G401 (cell line): Measurements from ENCODE around the gene ZNF454. TPM values are rescaled to one million over a fixed set of nuclear protein-coding genes. Genes with fewer than 3 reads are reported as not detected.

Source experiments
- DNase-seq: peaks from one replicate; pipeline ENCODE4 v3.0.0-alpha.2; 2015; ENCODE audit warnings: low spot score
- in situ Hi-C: cut with HindIII; loops from 2 replicates; pipeline ENCODE4 v1.10.0; 2016; ENCODE audit warnings: low sequenced_read_pairs, mixed read lengths
- total RNA-seq: library from RNA; depleted of rRNA; stranded (reverse); fragments of >200 nt; shearing (Covaris generic); gene quantifications from 2 replicates; pipeline ENCODE4 v1.2.3, GENCODE V29; 2014; rRNA removed

ZNF454 gene
- total RNA-seq, 1 experiment from 2014 or later = not detected

- in situ Hi-C loops = no loop called here
- DNase-seq = no peak
Measured at GRCh38 chr5:178991190-178992145, 50.5 kb downstream of the ZNF454 start.

- in situ Hi-C loops = no loop called here
- DNase-seq = no peak
Measured at GRCh38 chr5:178992291-178992895, 51.4 kb downstream of the ZNF454 start.

DNA sequence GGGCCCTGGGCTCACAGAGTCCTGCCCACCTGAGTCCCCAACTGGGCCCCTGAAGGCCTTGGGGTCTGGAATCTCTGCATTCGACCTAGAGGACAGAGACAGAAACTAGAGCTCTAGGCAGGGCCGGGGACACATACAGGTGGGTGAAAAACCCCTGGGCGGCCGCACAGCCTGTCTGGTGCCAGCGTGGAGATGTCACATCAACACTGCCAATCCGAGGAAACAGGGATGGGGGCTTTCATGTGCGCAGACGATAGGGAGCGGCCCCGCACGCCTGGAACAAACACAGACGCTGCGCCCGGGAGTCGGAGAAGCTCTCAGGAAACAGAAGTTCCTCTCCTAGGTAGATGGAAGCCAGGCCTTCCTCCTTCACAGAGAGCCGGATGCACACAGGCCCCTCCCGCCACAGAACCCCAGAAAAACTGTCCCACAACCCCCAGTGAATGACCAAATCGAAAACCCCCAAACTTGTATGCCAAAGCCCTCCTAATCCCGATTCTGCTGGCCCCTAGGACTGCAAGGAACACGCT is 52.3 kb downstream of the ZNF454 start:
- in situ Hi-C loops = no loop called here
- no peak for DNase-seq

GRCh38 chr5:178993955-178994579 is 53.1 kb downstream of the ZNF454 start:
- in situ Hi-C loops = no loop called here
- no peak for DNase-seq

DNA sequence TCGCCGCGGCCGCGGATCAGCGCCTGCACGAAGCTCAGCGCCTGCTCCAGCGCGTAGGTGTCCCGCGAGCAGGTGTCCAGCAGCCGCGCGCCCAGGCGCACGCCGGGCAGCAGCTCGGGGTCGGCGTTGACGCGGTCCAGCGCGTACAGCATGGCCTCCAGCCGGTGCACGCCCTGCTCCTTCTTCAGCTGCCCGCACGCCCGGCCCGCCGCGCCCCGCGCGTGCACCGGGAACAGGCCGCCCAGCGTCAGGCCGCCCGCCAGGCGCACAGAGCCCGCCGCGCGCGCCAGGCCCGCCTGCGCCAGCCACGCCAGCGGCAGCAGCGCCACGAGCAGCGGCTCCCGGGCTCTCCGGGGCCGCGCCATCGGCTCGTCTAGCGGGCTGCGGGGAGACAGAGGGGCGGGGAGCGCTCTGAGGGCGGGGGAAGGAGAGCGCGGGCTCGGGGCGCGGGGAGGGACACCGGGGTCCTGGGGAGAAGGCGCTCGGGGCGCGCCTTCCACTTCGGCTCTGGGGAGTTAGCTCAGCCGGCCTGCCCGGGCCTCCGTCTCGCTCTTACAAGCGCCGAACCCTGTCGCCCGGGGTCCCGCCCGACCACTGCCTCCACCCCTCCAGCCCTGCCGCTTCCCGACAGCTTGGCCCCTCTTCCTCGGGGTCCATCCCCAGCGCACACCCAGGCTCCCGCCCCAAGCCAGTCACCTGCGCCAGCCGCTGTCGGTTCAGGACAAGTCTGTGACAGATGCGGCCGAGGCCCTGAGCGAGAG is 53.8 kb downstream of the ZNF454 start, which contains the start of gene GRM6:
TSS of gene GRM6 (minus strand) at position 741 of the 761 bp plus-strand sequence. CDS start at position 365, 376 bp downstream.
- no peak for DNase-seq
- in situ Hi-C loops = no loop called here

GRCh38 chr5:178995341-178995690 is 54.3 kb downstream of the ZNF454 start:
- in situ Hi-C loops = no loop called here
- no peak for DNase-seq

GRCh38 chr5:178996156-178996555 is 55.2 kb downstream of the ZNF454 start:
- in situ Hi-C loops = no loop called here
- no peak for DNase-seq

- in situ Hi-C loops = no loop called here
- DNase-seq = no peak
Measured at GRCh38 chr5:178997191-178997590, 56.2 kb downstream of the ZNF454 start.

- in situ Hi-C loops = no loop called here
- no peak for DNase-seq
Measured at GRCh38 chr5:178998441-178998840, 57.4 kb downstream of the ZNF454 start.

DNA sequence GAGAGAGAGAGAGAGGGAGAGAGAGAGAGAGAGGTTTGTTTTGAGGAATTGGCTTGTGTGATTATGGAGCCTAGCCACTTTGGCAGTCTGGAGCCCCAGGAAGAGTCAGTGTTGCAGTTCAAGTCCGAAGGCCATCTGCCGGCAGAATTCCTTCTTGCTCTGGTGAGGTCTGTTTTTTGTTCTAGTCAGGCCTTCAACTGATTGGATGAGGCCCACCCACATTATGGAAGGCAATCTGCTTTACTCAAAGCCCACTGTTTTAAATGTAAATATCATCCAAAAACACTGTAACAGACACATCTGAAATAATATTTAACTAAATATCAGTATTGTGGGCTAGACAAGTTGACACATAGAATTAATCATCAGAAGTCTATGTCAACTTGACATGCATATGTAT is 65.6 kb downstream of the ZNF454 start:
- in situ Hi-C loops = no loop called here
- no peak for DNase-seq

DNA sequence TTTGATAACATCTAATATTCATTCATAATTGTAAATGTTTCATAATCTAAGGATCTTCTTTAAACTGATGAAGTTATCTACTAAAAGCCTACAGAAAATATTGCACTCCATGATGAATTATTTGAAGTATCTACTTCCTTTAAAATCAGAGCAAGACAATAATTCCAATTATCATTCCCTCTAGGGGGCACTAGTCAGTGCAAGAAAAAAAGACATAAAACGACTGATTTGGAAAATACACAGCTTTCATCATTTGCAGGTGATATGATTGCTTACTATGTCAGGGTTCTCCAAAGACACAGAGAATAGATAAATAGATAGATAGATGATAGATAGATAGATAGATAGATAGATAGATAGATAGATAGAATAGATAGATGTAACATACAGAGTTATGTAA is 67.7 kb downstream of the ZNF454 start:
- in situ Hi-C loops = no loop called here
- DNase-seq = no peak

Other genes with a start within 250 kb of the ZNF454 start
- gene ZNF354A, start 210.5 kb upstream of the ZNF454 start, total RNA-seq = 3.7 and 7.9 TPM in 2 replicates
- 10.4 and 16.8 TPM in 2 replicates for gene ZNF354B, start 81.2 kb upstream of the ZNF454 start, total RNA-seq
- 5.0 and 8.4 TPM in 2 replicates for gene ZFP2, start 45.3 kb upstream of the ZNF454 start, total RNA-seq
- not detected in 2 replicates for gene GRM6, start 54.1 kb downstream of the ZNF454 start, total RNA-seq
- 1.4 and 3.5 TPM in 2 replicates for gene ZNF879, start 82.6 kb downstream of the ZNF454 start, total RNA-seq
- 0.24 and 0.43 TPM in 2 replicates for gene ZNF354C, start 119.2 kb downstream of the ZNF454 start, total RNA-seq